Measurements from ENCODE around the gene SLC35F3.

DNA sequence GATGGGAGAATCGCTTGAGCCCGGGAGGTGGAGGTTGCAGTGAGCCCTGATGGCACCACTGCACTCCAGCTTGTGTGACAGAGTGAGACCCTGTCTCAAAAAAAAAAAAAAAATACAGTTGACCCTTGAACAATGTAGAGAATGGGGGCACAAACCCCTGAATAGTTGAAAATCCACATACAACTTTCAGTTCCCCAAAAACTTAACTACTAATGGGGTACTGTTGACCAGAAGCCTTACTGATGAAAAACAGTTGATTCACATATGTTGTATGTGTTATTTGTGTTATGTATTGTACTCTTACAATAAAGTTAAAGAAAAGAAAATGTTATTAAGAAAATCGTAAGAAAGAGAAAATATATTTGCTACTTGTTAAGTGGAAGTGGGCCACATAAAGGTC lies 417.6 kb downstream of the SLC35F3 start:
- TF ChIP-seq, protein P1, sequence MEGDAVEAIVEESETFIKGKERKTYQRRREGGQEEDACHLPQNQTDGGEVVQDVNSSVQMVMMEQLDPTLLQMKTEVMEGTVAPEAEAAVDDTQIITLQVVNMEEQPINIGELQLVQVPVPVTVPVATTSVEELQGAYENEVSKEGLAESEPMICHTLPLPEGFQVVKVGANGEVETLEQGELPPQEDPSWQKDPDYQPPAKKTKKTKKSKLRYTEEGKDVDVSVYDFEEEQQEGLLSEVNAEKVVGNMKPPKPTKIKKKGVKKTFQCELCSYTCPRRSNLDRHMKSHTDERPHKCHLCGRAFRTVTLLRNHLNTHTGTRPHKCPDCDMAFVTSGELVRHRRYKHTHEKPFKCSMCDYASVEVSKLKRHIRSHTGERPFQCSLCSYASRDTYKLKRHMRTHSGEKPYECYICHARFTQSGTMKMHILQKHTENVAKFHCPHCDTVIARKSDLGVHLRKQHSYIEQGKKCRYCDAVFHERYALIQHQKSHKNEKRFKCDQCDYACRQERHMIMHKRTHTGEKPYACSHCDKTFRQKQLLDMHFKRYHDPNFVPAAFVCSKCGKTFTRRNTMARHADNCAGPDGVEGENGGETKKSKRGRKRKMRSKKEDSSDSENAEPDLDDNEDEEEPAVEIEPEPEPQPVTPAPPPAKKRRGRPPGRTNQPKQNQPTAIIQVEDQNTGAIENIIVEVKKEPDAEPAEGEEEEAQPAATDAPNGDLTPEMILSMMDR (IDR thresholded peaks at IDR 0.05): no peak
- TF ChIP-seq, protein P2, sequence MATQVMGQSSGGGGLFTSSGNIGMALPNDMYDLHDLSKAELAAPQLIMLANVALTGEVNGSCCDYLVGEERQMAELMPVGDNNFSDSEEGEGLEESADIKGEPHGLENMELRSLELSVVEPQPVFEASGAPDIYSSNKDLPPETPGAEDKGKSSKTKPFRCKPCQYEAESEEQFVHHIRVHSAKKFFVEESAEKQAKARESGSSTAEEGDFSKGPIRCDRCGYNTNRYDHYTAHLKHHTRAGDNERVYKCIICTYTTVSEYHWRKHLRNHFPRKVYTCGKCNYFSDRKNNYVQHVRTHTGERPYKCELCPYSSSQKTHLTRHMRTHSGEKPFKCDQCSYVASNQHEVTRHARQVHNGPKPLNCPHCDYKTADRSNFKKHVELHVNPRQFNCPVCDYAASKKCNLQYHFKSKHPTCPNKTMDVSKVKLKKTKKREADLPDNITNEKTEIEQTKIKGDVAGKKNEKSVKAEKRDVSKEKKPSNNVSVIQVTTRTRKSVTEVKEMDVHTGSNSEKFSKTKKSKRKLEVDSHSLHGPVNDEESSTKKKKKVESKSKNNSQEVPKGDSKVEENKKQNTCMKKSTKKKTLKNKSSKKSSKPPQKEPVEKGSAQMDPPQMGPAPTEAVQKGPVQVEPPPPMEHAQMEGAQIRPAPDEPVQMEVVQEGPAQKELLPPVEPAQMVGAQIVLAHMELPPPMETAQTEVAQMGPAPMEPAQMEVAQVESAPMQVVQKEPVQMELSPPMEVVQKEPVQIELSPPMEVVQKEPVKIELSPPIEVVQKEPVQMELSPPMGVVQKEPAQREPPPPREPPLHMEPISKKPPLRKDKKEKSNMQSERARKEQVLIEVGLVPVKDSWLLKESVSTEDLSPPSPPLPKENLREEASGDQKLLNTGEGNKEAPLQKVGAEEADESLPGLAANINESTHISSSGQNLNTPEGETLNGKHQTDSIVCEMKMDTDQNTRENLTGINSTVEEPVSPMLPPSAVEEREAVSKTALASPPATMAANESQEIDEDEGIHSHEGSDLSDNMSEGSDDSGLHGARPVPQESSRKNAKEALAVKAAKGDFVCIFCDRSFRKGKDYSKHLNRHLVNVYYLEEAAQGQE (IDR thresholded peaks at IDR 0.05; ENCODE audit: insufficient read depth in 1 of 2, low read depth in 2 of 2, low read length in 1 of 2): no peak
